Body of pancreas (tissue), 4 donors: ENCODE results near the gene EZH1. TPM values are rescaled to one million over a fixed set of nuclear protein-coding genes. Genes with fewer than 3 reads are reported as not detected.
A peak's percentile ranks its signal among the peaks of the same experiment; 100 is the strongest.

Source experiments
- ATAC-seq: fragments of 150-250 bp; one replicate; pipeline ENCODE4 v1.9.1; 2016
- DNase-seq, 4 donors: peaks; one replicate each; pipeline ENCODE4 v3.0.0-alpha.2; 2019
- H3K27ac ChIP-seq, 4 donors: fragments of 200-600 bp; sonication (generic); 1 replicate in 3 of 4; 2 replicates in 1 of 4; pipeline versions ENCODE4 v1.5.1 to v1.6.1; 2016 to 2019; ENCODE audit warnings: mild to moderate bottlenecking in 1 of 4, mixed read lengths in 1 of 4, moderate library complexity in 1 of 4
- H3K27me3 ChIP-seq, 2 donors: fragments of 200-600 bp; sonication (generic); one replicate each; pipeline ENCODE4 v1.6.0; 2016; ENCODE audit warnings: mild to moderate bottlenecking in 1 of 2
- H3K36me3 ChIP-seq, 2 donors: fragments of 200-600 bp; sonication (generic); replicated peaks in 1 of 2; 2 replicates each; pipeline ENCODE4 v1.5.1; 2016; ENCODE audit warnings: low read depth in 2 of 2; ENCODE audit not compliant: insufficient read depth in 1 of 2
- H3K4me1 ChIP-seq: fragments of 200-600 bp; sonication (generic); one replicate; pipeline ENCODE4 v1.6.0; 2016
- H3K4me3 ChIP-seq, 2 donors: fragments of 200-600 bp; sonication (generic); 1 replicate in 1 of 2; 2 replicates in 1 of 2; pipeline ENCODE4 v1.5.1; 2016 to 2019
- H3K9me3 ChIP-seq, 3 donors: fragments of 200-600 bp; sonication (generic); 1 replicate in 2 of 3; 2 replicates in 1 of 3; pipeline ENCODE4 v1.5.1; 2016
- CTCF ChIP-seq, 7 experiments: fragments of 450-650 bp in 4 of 7; fragments of 200-600 bp in 3 of 7; sonication (generic) in 3 of 7; IDR thresholded peaks; one replicate each; pipeline ENCODE4 v1.5.1; 2016 to 2019; ENCODE audit warnings: antibody characterized with exemption in 7 of 7
- POLR2A ChIP-seq, 3 donors: fragments of 450-650 bp; IDR thresholded peaks; one replicate each; pipeline ENCODE4 v1.6.1; 2016; ENCODE audit warnings: antibody characterized with exemption in 3 of 3, mild to moderate bottlenecking in 2 of 3
- WGBS, 2 donors: methylation state at CpG; one replicate each; pipeline ENCODE4 v1.1.5; 2017; 5-methylcytosine and 5-hydroxymethylcytosine counted together
- intact Hi-C: fragments of 100-400 bp; cut with DNase I; formaldehyde crosslinking; loops from one replicate; pipeline ENCODE4 v1.15.1; 2023
- total RNA-seq, 2 donors: library from RNA; depleted of rRNA; stranded (reverse); fragments of >200 nt; gene quantifications; one replicate each; pipeline ENCODE4 v1.1.0, GENCODE V29; 2016

EZH1 gene
- total RNA-seq, 2 donors from 2014 or later = 19.1 to 28.5 TPM

DNA sequence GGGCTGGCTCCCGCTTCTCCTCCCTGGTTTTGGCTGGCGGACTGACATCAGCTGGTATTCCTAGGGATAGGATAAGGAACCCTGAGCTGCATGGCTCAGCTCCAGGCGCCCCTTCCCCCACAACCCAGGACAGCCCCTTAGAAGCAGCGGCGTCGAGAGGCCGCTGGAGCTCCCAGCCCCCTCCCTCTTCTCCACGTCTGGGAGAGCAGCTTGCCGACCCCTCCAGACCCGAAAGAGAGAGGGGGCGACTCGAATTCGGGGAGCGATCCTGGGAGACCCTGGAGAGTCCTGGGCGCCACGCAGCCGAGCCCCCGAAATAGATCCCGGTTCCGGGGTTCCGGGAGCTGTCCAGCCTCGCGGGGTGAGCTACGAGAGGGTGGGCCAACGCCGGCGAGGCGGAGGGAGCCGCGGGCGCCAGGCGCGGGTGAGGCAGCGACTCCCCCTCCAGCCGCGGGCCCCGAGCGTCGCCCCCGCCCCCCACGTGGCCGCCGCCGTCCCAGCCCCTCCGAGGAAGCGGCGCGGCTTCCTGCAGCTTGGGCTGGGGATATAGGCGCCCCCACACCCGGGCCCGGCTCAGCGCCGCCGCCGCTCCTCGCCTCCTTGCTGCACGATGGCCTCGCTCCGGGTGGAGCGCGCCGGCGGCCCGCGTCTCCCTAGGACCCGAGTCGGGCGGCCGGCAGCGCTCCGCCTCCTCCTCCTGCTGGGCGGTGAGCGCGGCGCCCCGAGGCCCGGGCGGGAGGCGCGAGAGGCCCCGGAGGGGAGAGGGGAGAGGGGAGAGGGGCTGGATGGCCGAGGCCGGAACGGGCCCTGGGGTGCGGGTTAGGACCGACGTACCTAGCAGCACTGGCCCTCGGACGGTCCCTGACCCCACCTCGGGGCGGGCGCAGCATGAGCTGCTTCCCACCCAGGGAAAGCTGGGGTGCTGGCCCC lies 16.1 kb upstream of the EZH1 start, which contains the start of gene RAMP2:
RAMP2 (plus strand) TSS at position 576 of the 930 bp plus-strand sequence; CDS start at position 611, 35 bp downstream.
- Histone ChIP-seq H3K9me3 (no peaks in the 10 kb centered on the region), H3K27me3 (peaks cover 0 to 10% of the 10 kb centered on the region in 2 donors), H3K27ac (peak within 1 kb of the TSS in 2 of 4 donors; percentile 15 to 30), H3K4me1 (peaks cover 13% of the 10 kb centered on the region), H3K4me3 (peak within 1 kb of the TSS in 1 of 2 donors; percentile 16), H3K36me3 (no peaks in the 10 kb centered on the region)
- intact Hi-C loops = no loop called here
- TF ChIP-seq CTCF (IDR thresholded peaks at IDR 0.05) = no peak
- no peak for TF ChIP-seq POLR2A (IDR thresholded peaks at IDR 0.05)
- DNase-seq (peak in 2 of 4 donors; percentile 39), ATAC-seq (peak; percentile 52)
- WGBS, 2 donors = 5% methylated on average over 66 of the region's 92 CpGs; no CpG with 5 or more reads in 1 of the 2 donors

GRCh38 chr17:42759982-42760651 lies 15.3 kb upstream of the EZH1 start:
- Histone ChIP-seq H3K27me3 (peaks cover 0 to 10% of the 10 kb centered on the region in 2 donors), H3K9me3 (no peaks in the 10 kb centered on the region), H3K27ac (no peak overlapping the region), H3K4me3 (no peak overlapping the region), H3K4me1 (peaks cover 13% of the 10 kb centered on the region), H3K36me3 (no peaks in the 10 kb centered on the region)
- TF ChIP-seq POLR2A (IDR thresholded peaks at IDR 0.05) = no peak
- DNase-seq (no peak), ATAC-seq (no peak)
- WGBS, 2 donors = 49 to 68% methylated on average over 10 to 11 of the region's 11 CpGs
- intact Hi-C loops = no loop called here

DNA sequence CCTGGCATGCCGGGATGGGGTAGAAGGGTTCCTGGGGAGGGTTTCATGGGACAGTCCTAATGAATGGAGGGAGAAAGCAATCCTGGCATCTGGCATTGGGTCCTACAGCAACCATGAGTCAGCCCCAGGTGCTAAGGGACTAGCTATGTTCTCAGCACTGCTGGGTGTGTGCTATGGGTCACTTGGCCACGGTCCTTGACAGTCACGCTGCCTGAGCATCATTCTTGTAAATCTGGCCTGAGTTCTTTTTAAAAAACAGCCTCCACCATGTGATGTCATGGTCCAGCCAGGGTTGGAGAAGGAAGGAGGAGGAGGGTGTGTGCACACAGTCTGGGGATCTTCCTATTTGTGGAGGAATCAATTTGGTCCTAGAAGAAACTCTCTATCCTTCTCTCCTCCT lies 9.9 kb upstream of the EZH1 start:
- H3K27ac ChIP-seq = no peak overlapping the region
- DNase-seq (peak in 1 of 4 donors; percentile 32), ATAC-seq (peak; percentile 12)
- H3K9me3 ChIP-seq = no peaks in the 10 kb centered on the region
- H3K4me1 ChIP-seq = no peaks in the 10 kb centered on the region
- no peak overlapping the region for H3K4me3 ChIP-seq
- WGBS, 2 donors = 73 to 79% methylated on average over 3 of the region's 3 CpGs
- TF ChIP-seq CTCF (IDR thresholded peaks at IDR 0.05) (no peak), POLR2A (IDR thresholded peaks at IDR 0.05) (no peak)
- H3K36me3 ChIP-seq = no peaks in the 10 kb centered on the region
- no peaks in the 10 kb centered on the region for H3K27me3 ChIP-seq
- intact Hi-C loops = no loop called here

- ATAC-seq (no peak), DNase-seq (no peak)
- no peaks in the 10 kb centered on the region for H3K27me3 ChIP-seq
- no peak overlapping the region for H3K4me3 ChIP-seq
- WGBS, 2 donors = 56 to 73% methylated on average over 7 of the region's 7 CpGs
- no peak overlapping the region for H3K27ac ChIP-seq
- no peaks in the 10 kb centered on the region for H3K4me1 ChIP-seq
- TF ChIP-seq CTCF (IDR thresholded peaks at IDR 0.05) (no peak), POLR2A (IDR thresholded peaks at IDR 0.05) (no peak)
- intact Hi-C loops = no loop called here
- H3K36me3 ChIP-seq = no peaks in the 10 kb centered on the region
- H3K9me3 ChIP-seq = no peaks in the 10 kb centered on the region
Measured at GRCh38 chr17:42751628-42752027, 6.8 kb upstream of the EZH1 start.

- DNase-seq (no peak), ATAC-seq (no peak)
- intact Hi-C loops = no loop called here
- Histone ChIP-seq H3K4me3 (no peak overlapping the region), H3K36me3 (no peaks in the 10 kb centered on the region), H3K27ac (no peak overlapping the region), H3K27me3 (no peaks in the 10 kb centered on the region), H3K9me3 (no peaks in the 10 kb centered on the region), H3K4me1 (no peaks in the 10 kb centered on the region)
- WGBS, 2 donors = 22 to 25% methylated on average over 1 to 3 of the region's 3 CpGs
- TF ChIP-seq CTCF (IDR thresholded peaks at IDR 0.05) = no peak
- no peak for TF ChIP-seq POLR2A (IDR thresholded peaks at IDR 0.05)
Measured at GRCh38 chr17:42750739-42751344, 6.0 kb upstream of the EZH1 start.
